Uterus (tissue), 2 donors: ENCODE results near the gene CACHD1.

ENCODE experiments used
- CTCF ChIP-seq, 4 experiments: fragments of 200-600 bp in 2 of 4; fragments of 450-650 bp in 2 of 4; sonication (generic) in 2 of 4; IDR thresholded peaks; one replicate each; pipeline ENCODE4 v1.5.1; 2016 to 2019; ENCODE audit warnings: antibody characterized with exemption in 4 of 4, mild to moderate bottlenecking in 2 of 4, moderate library complexity in 1 of 4
- POLR2A ChIP-seq, 2 donors: fragments of 450-650 bp; IDR thresholded peaks; one replicate each; pipeline ENCODE4 v1.6.1; 2016; ENCODE audit warnings: antibody characterized with exemption in 2 of 2, mild to moderate bottlenecking in 1 of 2, moderate library complexity in 1 of 2

- no peak for TF ChIP-seq CTCF (IDR thresholded peaks at IDR 0.05)
- TF ChIP-seq POLR2A (IDR thresholded peaks at IDR 0.05) = no peak
Observed at GRCh38 chr1:64561993-64562392, 92.1 kb downstream of the CACHD1 start.
